Heart left ventricle (tissue), 16 donors: ENCODE measurements around the gene RNF13. TPM values are rescaled to one million over a fixed set of nuclear protein-coding genes. Genes with fewer than 3 reads are reported as not detected.

Source experiments
- ATAC-seq, 4 donors: fragments of 200-7000 bp; cut with Tn5 transposase; one replicate each; pipeline ENCODE4 v1.9.1; 2020 to 2022; ENCODE audit warnings: moderate library complexity in 4 of 4, mild to moderate bottlenecking in 3 of 4, moderate number of reproducible peaks in 1 of 4
- DNase-seq, 5 donors: peaks; one replicate each; pipeline ENCODE4 v3.0.0-alpha.2; 2020
- H3K27ac ChIP-seq, 12 donors: fragments of 200-600 bp; sonication (generic) in 4 of 12; one replicate each; pipeline versions ENCODE4 v1.5.0 to v1.8.0; 2016 to 2022; ENCODE audit warnings: mild to moderate bottlenecking in 2 of 12
- H3K27me3 ChIP-seq, 9 donors: fragments of 200-600 bp; sonication (generic) in 2 of 9; one replicate each; pipeline versions ENCODE4 v1.5.1 to v1.8.0; 2016 to 2022; ENCODE audit warnings: mild to moderate bottlenecking in 3 of 9
- H3K36me3 ChIP-seq, 9 donors: fragments of 200-600 bp; sonication (generic) in 2 of 9; one replicate each; pipeline versions ENCODE4 v1.5.0 to v1.8.0; 2018 to 2022; ENCODE audit warnings: mild to moderate bottlenecking in 2 of 9
- H3K4me1 ChIP-seq, 12 donors: fragments of 200-600 bp; sonication (generic) in 4 of 12; one replicate each; pipeline versions ENCODE4 v1.5.0 to v1.8.0; 2016 to 2022; ENCODE audit warnings: mild to moderate bottlenecking in 3 of 12
- H3K4me3 ChIP-seq, 12 donors: fragments of 200-600 bp; sonication (generic) in 4 of 12; one replicate each; pipeline versions ENCODE4 v1.5.0 to v1.8.0; 2017 to 2022; ENCODE audit warnings: mild to moderate bottlenecking in 9 of 12, moderate library complexity in 4 of 12
- H3K9me3 ChIP-seq, 12 donors: fragments of 200-600 bp; sonication (generic) in 4 of 12; one replicate each; pipeline versions ENCODE4 v1.5.0 to v1.8.0; 2016 to 2022; ENCODE audit warnings: mild to moderate bottlenecking in 1 of 12
- POLR2A ChIP-seq, 2 donors: fragments of 450-650 bp; IDR thresholded peaks; one replicate each; pipeline ENCODE4 v1.6.1; 2017; ENCODE audit warnings: antibody characterized with exemption in 2 of 2, mild to moderate bottlenecking in 2 of 2, moderate library complexity in 2 of 2
- WGBS, 4 donors: extraction: QIAGEN DNeasy Blood & Tissue Kit in 2 of 4; methylation state at CpG; one replicate each; pipeline versions ENCODE4 v1.1.5 to v1.1.7; 2013 to 2018; 5-methylcytosine and 5-hydroxymethylcytosine counted together
- intact Hi-C, 10 donors: fragments of 100-400 bp; cut with DNase I; formaldehyde crosslinking; loops; one replicate each; pipeline versions ENCODE4 v1.11.1 to v1.14.2; 2022
- polyA plus RNA-seq, 2 donors: library from polyadenylated mRNA; stranded (reverse); fragments of 200-250 nt; gene quantifications; one replicate each; pipeline ENCODE4 v1.2.3, GENCODE V29; 2013
- total RNA-seq, 9 donors: library from RNA; depleted of rRNA in 2 of 9; stranded (reverse); fragments of >200 nt in 2 of 9; fragmentation: NEBNext Ultra II Directional in 3 of 9; extraction: Animal tissue kit (Norgen Biotek cat#: 25700) in 3 of 9; gene quantifications; one replicate each; pipeline versions ENCODE4 v1.1.0 to v1.2.4, GENCODE V29; 2016 to 2023
- TF ChIP-seq, protein P1 (sequence below), 12 donors: fragments of 200-600 bp; sonication (generic) in 4 of 12; IDR thresholded peaks; one replicate each; pipeline versions ENCODE4 v1.5.0 to v1.8.0; 2018 to 2022; ENCODE audit warnings: antibody characterized with exemption in 12 of 12, mild to moderate bottlenecking in 5 of 12
- donor health status: ischemic (EF 13 %, LVEDD 7.1; RV severe dilation, severe dysfunction).
- donor health status: healthy with polysubstance abuse.
- donor health status: DM: no; HTN: yes; CAD: no.
- donor health status: DM: no; HTN: no; CAD: no.
- donor health status: ischemic (EF 25% LVEDD 6.9; RV normal size, moderate dysfunction).
- donor health status: ischemic (EF 25% LVEDD 5.7; RV mildly dilated, moderate dysfunction).
- donor health status: healthy.
- donor health status: DM: yes; HTN: yes; CAD: no.
- donor health status: ischemic (EF 35%, LVEDD 5.7; RV mildly dilated, moderate dysfunction).
- donor health status: nonischemic (EF 11% LVEDD 7.7; RV severe dilation, severe dysfunction).
- donor health status: DM: yes; HTN: yes; CAD: no.
- donor health status: PGD.
- donor health status: ischemic (EF 29% LVEDD 5.4; RV normal size, mild dysfunction).
- donor health status: nonischemic (EF 23%, LVEDD 6.1; RV moderate dilation, normal function).

The RNF13 gene
- total and polyA plus RNA-seq, 11 donors, result 21.4 to 77.6 (median 55.1) TPM

DNA sequence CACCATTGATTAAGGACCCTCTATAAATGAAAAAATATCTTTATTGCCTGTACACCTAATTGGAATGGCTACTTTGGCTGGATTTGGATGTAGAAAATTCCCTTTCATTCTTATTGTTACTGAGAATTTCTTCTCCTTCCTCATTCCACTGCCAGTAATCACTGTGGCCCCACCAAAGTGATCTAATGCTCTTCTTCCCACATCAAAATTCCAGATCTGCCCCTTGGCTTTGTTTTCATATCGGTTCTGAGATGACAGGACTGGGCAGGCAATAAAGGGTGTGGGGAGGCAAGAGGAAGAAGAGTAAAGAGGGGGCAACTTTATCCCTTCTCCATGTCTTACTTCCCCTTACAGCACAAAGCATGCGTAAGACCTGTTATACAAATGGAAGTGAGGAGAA, 22.7 kb upstream of the RNF13 start:
- TF ChIP-seq, protein P1, sequence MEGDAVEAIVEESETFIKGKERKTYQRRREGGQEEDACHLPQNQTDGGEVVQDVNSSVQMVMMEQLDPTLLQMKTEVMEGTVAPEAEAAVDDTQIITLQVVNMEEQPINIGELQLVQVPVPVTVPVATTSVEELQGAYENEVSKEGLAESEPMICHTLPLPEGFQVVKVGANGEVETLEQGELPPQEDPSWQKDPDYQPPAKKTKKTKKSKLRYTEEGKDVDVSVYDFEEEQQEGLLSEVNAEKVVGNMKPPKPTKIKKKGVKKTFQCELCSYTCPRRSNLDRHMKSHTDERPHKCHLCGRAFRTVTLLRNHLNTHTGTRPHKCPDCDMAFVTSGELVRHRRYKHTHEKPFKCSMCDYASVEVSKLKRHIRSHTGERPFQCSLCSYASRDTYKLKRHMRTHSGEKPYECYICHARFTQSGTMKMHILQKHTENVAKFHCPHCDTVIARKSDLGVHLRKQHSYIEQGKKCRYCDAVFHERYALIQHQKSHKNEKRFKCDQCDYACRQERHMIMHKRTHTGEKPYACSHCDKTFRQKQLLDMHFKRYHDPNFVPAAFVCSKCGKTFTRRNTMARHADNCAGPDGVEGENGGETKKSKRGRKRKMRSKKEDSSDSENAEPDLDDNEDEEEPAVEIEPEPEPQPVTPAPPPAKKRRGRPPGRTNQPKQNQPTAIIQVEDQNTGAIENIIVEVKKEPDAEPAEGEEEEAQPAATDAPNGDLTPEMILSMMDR (IDR thresholded peaks at IDR 0.05), result no peak
- TF ChIP-seq POLR2A (IDR thresholded peaks at IDR 0.05), result no peak
- H3K4me3 ChIP-seq, result no peak overlapping the region
- H3K27ac ChIP-seq, result no peak overlapping the region
- H3K36me3 ChIP-seq, result no peaks in the 10 kb centered on the region
- H3K9me3 ChIP-seq, result no peaks in the 10 kb centered on the region
- 74 to 84% (median 80%) methylated on average over 2 of the region's 2 CpGs for WGBS, 4 donors
- intact Hi-C loops, result no loop called here
- no peaks in the 10 kb centered on the region for H3K4me1 ChIP-seq
- ATAC-seq, result no peak
- H3K27me3 ChIP-seq, result peaks cover 0 to 21% (median 3%) of the 10 kb centered on the region in 9 donors
- DNase-seq, result no peak

DNA sequence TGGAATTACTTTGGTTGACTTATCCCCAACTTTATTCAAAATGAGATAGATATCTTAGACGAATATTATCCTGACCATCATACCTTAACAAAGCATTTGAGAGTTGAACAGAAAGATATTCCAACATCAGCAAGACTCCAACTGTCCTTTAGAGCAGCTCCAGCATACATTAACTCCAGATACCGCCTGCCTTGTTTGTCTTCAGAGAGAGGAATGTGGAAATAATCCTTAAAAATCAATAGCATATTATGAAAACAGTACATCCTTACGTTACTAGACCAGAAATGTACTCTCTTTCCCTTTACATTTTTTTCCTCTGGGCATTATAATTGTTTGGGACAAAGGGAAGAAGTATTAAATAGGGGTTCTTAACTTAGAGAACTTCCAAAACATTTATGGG, 22.3 kb upstream of the RNF13 start:
- WGBS, 4 donors, result 74 to 82% (median 77%) methylated on average over 3 of the region's 3 CpGs

DNA sequence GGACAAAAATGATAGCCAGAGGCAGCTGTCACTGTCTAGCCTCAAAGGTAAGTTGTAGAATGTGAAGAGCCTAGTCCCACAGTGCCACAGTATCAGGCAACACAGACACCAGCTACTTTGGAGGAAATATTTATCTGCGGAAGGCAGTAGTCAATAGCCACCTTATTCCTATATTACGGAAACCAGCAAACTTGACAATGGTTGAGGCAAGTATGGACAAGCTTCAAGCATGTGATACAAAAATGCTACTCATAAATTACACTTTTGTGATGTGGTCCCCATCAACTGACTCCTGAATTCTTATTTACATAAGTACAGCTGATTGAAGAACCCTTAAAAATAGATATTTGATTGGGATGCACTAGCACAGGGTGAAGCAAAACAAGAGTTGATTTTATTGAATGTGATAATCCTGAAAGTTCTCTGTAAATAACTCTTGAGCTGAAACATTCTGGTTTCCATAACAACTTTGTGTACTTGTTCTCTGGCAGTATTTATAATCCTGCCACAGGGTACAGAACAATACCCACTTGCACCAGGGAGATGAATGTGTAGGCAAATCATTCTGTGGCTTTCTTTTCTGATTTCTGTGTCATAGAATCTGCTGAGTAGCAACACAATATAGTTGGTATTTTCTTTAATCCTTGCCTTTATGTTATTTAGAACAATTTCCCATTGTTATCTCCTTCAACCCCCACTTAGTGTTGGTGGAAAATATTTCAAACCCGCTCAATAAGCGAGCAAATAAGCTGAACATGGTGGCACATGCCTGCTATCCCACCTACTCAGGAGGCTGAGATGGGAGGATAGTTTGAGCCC, 20.4 kb upstream of the RNF13 start, which contains the start of gene ANKUB1:
Gene ANKUB1, minus strand, starts transcription at position 103 of the 819 bp plus-strand sequence. CDS start 188 bp downstream, outside the sequence.
- no peak for DNase-seq
- Histone ChIP-seq H3K4me3 (no peak within 1 kb of the TSS), H3K4me1 (no peaks in the 10 kb centered on the region), H3K9me3 (no peaks in the 10 kb centered on the region), H3K27me3 (peaks cover 0 to 21% (median 3%) of the 10 kb centered on the region in 9 donors), H3K36me3 (no peaks in the 10 kb centered on the region), H3K27ac (no peak within 1 kb of the TSS)
- ATAC-seq, result no peak
- intact Hi-C loops, result no loop called here
- 86 to 88% (median 87%) methylated on average over 4 of the region's 4 CpGs for WGBS, 4 donors
- no peak for TF ChIP-seq POLR2A (IDR thresholded peaks at IDR 0.05)
- TF ChIP-seq, protein P1 (IDR thresholded peaks at IDR 0.05), result no peak

More for the DNA sequence above, 22.3 kb upstream of the RNF13 start:
- no peak for ATAC-seq
- H3K4me1 ChIP-seq, result no peaks in the 10 kb centered on the region
- H3K27me3 ChIP-seq, result peaks cover 0 to 21% (median 3%) of the 10 kb centered on the region in 9 donors
- H3K9me3 ChIP-seq, result no peaks in the 10 kb centered on the region
- H3K27ac ChIP-seq, result no peak overlapping the region
- no peak for TF ChIP-seq POLR2A (IDR thresholded peaks at IDR 0.05)
- TF ChIP-seq, protein P1 (IDR thresholded peaks at IDR 0.05), result no peak
- no peak for DNase-seq
- H3K4me3 ChIP-seq, result no peak overlapping the region
- no peaks in the 10 kb centered on the region for H3K36me3 ChIP-seq
- intact Hi-C loops, result no loop called here

DNA sequence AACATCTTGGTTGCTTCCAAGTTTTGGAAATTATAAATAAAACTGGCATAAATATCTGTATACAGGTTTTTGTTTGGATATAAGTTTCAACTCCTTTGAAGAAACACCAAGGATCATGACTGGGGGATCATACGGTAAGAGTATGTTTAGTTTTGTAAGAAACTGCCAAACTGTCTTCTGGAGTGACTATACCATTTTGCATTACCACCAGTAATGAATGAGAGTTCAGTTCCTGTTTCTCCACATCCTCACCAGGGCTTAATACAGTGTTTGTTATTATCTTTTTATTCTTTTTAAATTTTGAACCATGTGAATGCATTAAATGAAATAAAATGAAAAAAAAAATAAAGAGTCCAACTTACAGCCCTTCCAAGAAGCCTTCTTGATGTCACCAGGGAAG, 17.0 kb upstream of the RNF13 start:
- TF ChIP-seq POLR2A (IDR thresholded peaks at IDR 0.05), result no peak
- TF ChIP-seq, protein P1 (IDR thresholded peaks at IDR 0.05), result no peak
- intact Hi-C loops, result no loop called here

More for the DNA sequence above, 17.0 kb upstream of the RNF13 start:
- Histone ChIP-seq H3K4me3 (no peak overlapping the region), H3K27me3 (peaks cover 0 to 11% (median 0%) of the 10 kb centered on the region in 9 donors), H3K9me3 (peaks cover 0 to 7% (median 0%) of the 10 kb centered on the region in 12 donors), H3K36me3 (no peaks in the 10 kb centered on the region), H3K27ac (no peak overlapping the region), H3K4me1 (no peaks in the 10 kb centered on the region)
- no peak for ATAC-seq
- no peak for DNase-seq
- WGBS, 4 donors, result 85 to 93% (median 88%) methylated on average over 1 of the region's 1 CpG
